CD4-positive, alpha-beta T cell treated with Interleukin-6 for 4 hours (primary cell): ENCODE data around the gene LHFPL2.

ENCODE experiments used
- DNase-seq: peaks from one replicate; pipeline ENCODE4 v3.0.0-alpha.2; 2020; ENCODE audit warnings: mixed read lengths

Gene LHFPL2

GRCh38 chr5:78592735-78593386, 55.7 kb downstream of the LHFPL2 start:
- DNase-seq = no peak

GRCh38 chr5:78591972-78592700, 56.4 kb downstream of the LHFPL2 start:
- DNase-seq = no peak

DNA sequence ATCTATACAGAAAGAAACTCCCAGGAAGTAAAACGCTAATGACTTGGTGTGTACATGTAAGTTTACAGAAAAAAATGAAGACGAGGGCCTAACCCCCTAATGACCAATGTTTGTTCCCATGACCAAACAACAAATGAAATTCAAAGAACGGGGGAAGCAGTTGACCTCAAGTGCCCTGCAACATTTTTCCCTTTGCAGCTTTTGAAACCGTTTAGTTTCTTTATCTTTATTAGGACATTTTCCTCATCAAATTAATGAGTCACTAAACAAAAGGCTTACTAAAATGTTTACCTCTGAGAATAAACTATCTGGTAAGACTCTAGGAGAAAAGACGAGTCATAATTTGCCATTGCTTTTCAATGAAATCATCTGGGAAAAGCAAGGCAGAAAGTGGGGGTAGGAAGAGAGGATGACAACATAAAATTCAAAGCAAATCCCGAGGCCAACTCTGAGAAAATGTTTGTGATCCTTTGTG, 57.4 kb downstream of the LHFPL2 start:
- DNase-seq = no peak

- no peak for DNase-seq
Measured at GRCh38 chr5:78589923-78590322, 58.6 kb downstream of the LHFPL2 start.

- DNase-seq = no peak
Measured at GRCh38 chr5:78588507-78588906, 60.1 kb downstream of the LHFPL2 start.

DNA sequence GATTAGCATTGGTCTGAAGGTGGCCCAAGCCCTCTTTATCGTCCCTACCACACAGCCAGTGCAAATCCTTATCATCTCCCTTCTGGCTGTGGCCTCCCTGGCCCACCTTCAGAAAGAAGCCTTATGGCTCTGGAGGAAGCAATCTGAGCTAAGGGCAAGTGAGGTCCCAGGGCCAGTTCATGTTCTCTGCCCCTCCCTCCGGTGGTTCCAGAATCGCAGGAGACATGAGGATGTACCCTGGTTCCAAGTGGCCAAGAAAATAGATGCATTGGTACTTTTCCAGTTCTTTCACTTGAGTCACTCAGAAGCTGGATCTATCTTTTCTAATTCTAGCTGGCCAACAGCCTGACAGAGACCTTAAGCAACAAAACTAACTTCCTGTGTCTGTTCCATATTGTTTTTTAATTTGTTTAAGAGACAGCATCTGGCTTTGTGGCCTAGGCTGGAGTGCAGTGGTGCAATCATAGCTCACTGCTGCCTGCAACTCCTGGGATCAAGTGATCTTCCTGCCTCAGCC, 60.7 kb downstream of the LHFPL2 start:
- DNase-seq = no peak

GRCh38 chr5:78587081-78587774, 61.3 kb downstream of the LHFPL2 start:
- DNase-seq = no peak

DNA sequence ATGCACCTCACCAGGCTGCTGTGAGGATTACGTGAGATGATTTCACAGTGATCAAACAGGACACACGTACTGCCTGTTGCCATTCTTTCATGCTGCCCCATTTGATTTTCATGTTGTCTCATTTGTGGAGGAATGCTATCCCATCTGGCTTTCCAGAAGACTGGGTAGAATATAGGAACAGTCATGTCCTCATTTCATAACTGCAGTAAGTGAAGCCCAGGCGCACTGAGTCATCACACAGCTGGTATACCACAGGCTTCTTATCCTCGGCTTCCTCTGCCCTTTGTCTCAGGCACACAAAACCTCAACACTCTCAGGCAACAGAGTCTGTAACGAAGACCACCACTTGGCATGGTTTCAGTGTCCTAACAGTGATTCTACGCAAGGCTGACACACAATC, 62.3 kb downstream of the LHFPL2 start:
- DNase-seq = no peak

DNA sequence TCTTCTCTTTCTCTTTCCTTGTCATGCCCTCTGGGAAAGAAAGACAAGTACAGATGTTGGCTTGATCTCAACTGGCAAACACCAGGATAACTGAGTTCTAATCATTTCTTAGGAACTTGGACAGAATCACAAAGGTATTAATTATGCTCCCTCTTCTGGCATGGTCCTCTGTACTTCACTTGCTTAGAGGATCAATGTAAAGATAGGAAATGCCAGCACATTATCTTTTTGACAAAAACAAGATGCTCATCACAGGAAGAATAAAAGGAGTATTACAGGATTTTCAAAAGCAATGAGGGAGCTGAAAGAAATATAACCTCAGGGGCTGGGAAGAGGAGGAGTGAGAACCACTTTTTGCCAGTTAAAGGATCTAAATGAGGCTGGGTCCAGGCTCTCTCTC, 70.6 kb downstream of the LHFPL2 start:
- no peak for DNase-seq

DNA sequence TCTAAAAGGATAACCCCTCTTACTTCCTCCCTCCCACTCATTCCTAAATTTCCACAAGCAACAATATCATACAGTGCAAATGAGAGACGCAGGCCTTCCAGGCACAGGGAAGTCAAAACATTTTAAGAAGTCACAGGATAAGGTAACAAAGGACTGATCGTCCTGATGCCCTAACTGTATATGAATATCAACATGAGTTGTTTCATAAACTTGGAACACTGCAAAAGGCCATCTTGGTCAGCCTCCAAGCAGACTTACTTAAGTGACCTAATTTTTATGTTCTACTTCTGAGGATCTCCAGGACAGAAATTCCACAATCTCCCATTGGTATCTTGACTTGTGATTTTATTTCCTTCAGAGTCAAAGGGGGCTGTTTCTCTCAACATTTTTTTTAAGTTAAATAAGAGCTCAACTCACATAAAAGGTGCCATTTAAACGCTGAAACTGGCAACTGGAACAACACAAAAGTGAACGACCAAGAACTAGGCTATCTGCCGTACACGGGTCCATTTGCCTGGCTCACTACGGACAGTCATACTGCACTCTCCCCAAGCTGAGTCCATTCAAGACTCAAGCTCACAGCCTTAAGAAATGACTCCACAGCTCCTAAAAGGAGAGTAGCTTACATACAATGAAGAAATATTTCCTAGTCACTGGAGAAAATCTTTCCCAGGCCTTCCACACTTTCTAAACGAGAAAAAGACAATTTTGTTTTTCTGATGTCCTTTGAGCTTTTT, 71.3 kb downstream of the LHFPL2 start:
- no peak for DNase-seq

GRCh38 chr5:78576376-78576775, 72.2 kb downstream of the LHFPL2 start:
- DNase-seq = no peak

DNA sequence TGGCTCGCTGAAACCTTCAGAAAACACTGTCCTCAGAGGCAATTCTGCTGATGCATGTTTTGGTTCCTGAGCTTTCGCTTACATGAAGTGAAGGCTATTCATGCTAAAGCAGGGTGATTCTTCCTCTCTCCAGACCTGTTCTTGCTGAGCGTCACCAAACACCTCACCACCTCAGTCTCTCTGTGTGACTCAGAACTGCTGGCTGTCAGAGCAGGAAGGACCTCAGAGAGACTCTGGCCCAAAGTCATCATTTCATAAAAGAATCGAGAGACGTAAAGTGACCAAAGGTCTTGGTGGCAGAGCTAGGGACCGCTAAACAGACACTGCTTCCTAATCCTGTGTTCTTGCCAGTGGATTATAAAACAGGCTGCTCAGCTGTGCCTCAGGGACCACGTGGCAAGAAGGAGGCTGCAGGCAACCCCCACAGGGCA, 73.8 kb downstream of the LHFPL2 start:
- no peak for DNase-seq

GRCh38 chr5:78574131-78574673, 74.4 kb downstream of the LHFPL2 start:
- no peak for DNase-seq

- no peak for DNase-seq
Measured at GRCh38 chr5:78573318-78573717, 75.3 kb downstream of the LHFPL2 start.

DNA sequence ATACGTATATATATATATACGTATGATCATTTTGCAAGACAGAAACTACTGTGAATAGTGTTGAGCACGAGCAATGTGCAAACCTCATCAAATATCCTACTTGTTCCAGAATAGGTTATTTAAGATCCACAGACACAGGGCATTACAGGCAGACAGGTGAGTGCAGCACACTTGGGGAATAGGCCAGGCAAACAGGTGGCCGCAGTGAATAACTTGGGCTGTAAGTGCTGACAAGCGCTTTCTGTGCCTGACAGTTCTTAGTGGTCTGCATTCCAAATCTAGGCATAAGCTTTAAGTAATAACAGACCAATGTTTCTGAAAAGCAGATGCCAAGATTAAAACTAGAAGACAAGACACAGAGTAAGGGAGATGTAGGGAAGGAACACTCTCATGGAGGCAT, 77.9 kb downstream of the LHFPL2 start:
- no peak for DNase-seq

GRCh38 chr5:78569441-78569840, 79.1 kb downstream of the LHFPL2 start:
- no peak for DNase-seq

GRCh38 chr5:78568676-78569075, 79.9 kb downstream of the LHFPL2 start:
- no peak for DNase-seq

DNA sequence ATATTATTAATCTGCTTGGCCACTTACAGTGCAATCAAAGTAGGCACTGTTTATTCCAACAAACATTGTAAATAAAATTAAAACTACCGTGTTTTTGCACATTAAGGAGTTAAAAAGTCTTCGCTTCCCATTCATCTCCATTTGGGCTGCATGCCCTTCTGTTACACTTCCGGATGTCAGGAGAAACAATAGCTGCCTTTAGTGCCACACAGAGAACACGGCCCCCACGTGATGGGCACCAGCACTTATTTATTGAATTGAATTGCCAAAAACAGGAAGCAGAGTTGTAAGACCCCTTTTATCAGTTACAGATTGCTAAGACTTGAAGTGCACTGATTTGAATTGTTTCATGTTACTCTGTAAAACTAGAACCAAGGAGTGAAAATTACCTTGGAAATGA, 80.4 kb downstream of the LHFPL2 start:
- no peak for DNase-seq

GRCh38 chr5:78567617-78568016, 81.0 kb downstream of the LHFPL2 start:
- no peak for DNase-seq

- DNase-seq = no peak
Measured at GRCh38 chr5:78566747-78567425, 81.7 kb downstream of the LHFPL2 start.

GRCh38 chr5:78565395-78565794, 83.2 kb downstream of the LHFPL2 start:
- no peak for DNase-seq

DNA sequence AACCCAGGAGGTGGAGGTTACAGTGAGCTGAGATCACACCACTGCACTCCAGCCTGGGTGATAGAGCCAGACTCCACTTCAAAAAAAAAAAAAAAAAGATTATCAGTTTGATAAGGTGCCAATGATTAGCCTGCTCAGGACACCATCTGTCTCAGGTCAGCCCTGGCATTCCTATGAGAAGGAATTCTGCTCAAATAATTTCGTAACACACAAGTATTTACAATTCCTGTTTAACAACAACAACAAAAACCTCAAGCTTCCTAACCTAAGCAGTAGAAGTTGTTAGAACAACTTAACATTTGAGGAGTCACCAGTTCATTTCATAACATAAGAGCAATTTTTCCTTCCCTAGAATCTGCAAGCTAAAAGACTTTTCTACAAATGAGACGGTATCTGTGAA, 85.0 kb downstream of the LHFPL2 start:
- DNase-seq = no peak
